Measurements from ENCODE around the gene MRE11.
"Not testable (repeated sequence)": the region's sequence is repeated elsewhere in the genome, so short reads cannot be mapped to it uniquely, and the experiment has no call there.

The MRE11 gene

GRCh38 chr11:94506513-94506912 is 12.9 kb upstream of the MRE11 start:
- not testable (repeated sequence) for DNase-seq (ENCODE audit: low read depth)

GRCh38 chr11:94504689-94505293 is 11.1 kb upstream of the MRE11 start:
- peak; percentile 58 for DNase-seq (ENCODE audit: low read depth)

GRCh38 chr11:94501522-94501921 is 7.9 kb upstream of the MRE11 start:
- no peak for DNase-seq (ENCODE audit: low read depth)

GRCh38 chr11:94500181-94500580 is 6.5 kb upstream of the MRE11 start:
- DNase-seq (ENCODE audit: low read depth): no peak

GRCh38 chr11:94494126-94494680 is 559 bp upstream of the MRE11 start:
- DNase-seq (ENCODE audit: low read depth): no peak

- DNase-seq (ENCODE audit: low read depth): no peak
Measured at GRCh38 chr11:94486068-94486467, 7.6 kb downstream of the MRE11 start.

GRCh38 chr11:94481342-94481741 is 12.3 kb downstream of the MRE11 start:
- DNase-seq (ENCODE audit: low read depth): no peak

- no peak for DNase-seq (ENCODE audit: low read depth)
Measured at GRCh38 chr11:94477624-94478023, 16.0 kb downstream of the MRE11 start.

- no peak for DNase-seq (ENCODE audit: low read depth)
Measured at GRCh38 chr11:94472916-94473799, 20.5 kb downstream of the MRE11 start.

GRCh38 chr11:94469416-94469815 is 24.2 kb downstream of the MRE11 start:
- no peak for DNase-seq (ENCODE audit: low read depth)

GRCh38 chr11:94459576-94459975 is 34.1 kb downstream of the MRE11 start:
- DNase-seq (ENCODE audit: low read depth): no peak

GRCh38 chr11:94457118-94458029 is 36.3 kb downstream of the MRE11 start:
- DNase-seq (ENCODE audit: low read depth): no peak

GRCh38 chr11:94455861-94456260 is 37.8 kb downstream of the MRE11 start:
- no peak for DNase-seq (ENCODE audit: low read depth)

- DNase-seq (ENCODE audit: low read depth): no peak
Measured at GRCh38 chr11:94454301-94454700, 39.3 kb downstream of the MRE11 start.

- DNase-seq (ENCODE audit: low read depth): no peak
Measured at GRCh38 chr11:94452988-94453387, 40.7 kb downstream of the MRE11 start.

- peak; percentile 63 for DNase-seq (ENCODE audit: low read depth)
Measured at GRCh38 chr11:94450048-94450447, 43.6 kb downstream of the MRE11 start.

- peak; percentile 92 for DNase-seq (ENCODE audit: low read depth)
Measured at GRCh38 chr11:94449437-94449836, 44.2 kb downstream of the MRE11 start.

GRCh38 chr11:94449029-94449428 is 44.6 kb downstream of the MRE11 start:
- no peak for DNase-seq (ENCODE audit: low read depth)

GRCh38 chr11:94447149-94447548 is 46.5 kb downstream of the MRE11 start:
- DNase-seq (ENCODE audit: low read depth): no peak

- no peak for DNase-seq (ENCODE audit: low read depth)
Measured at GRCh38 chr11:94445641-94446040, 48.0 kb downstream of the MRE11 start.

- DNase-seq (ENCODE audit: low read depth): no peak
Measured at GRCh38 chr11:94433049-94433448, 60.6 kb downstream of the MRE11 start.

GRCh38 chr11:94424662-94425061 is 69.0 kb downstream of the MRE11 start:
- peak; percentile 31 for DNase-seq (ENCODE audit: low read depth)

All from HS-5 (cell line).